Measurements from ENCODE around the gene KIT. TPM values are rescaled to one million over a fixed set of nuclear protein-coding genes. Genes with fewer than 3 reads are reported as not detected.

Gene KIT
- total RNA-seq, 1 donor from 2014 or later: 0.12 TPM

DNA sequence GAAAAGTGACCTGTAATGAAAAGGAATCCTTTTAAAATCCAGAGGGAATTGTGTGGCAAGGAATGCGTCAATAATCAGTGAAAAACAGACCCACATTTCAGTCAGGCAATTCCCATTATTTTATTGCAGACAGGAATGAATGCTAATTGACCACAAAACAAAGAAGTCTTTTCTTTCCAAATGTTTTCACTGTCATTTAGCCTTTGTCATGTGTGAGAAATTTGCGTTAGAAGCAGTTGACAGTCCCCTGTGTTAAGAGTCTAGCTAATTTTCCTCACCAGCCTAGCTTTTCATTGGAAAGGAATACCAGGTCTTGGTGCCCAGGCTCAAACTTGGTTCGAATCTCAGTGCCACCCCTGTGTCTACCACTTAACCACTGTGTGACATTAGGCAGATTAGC lies 83.4 kb downstream of the KIT start:
- H3K4me3 ChIP-seq (ENCODE audit: low read depth, low read length): no peak overlapping the region
- no peak for DNase-seq (ENCODE audit: low read depth)
- no peak for TF ChIP-seq CTCF (conservative IDR thresholded peaks at IDR 0.05; ENCODE audit: low read depth, low read length)

DNA sequence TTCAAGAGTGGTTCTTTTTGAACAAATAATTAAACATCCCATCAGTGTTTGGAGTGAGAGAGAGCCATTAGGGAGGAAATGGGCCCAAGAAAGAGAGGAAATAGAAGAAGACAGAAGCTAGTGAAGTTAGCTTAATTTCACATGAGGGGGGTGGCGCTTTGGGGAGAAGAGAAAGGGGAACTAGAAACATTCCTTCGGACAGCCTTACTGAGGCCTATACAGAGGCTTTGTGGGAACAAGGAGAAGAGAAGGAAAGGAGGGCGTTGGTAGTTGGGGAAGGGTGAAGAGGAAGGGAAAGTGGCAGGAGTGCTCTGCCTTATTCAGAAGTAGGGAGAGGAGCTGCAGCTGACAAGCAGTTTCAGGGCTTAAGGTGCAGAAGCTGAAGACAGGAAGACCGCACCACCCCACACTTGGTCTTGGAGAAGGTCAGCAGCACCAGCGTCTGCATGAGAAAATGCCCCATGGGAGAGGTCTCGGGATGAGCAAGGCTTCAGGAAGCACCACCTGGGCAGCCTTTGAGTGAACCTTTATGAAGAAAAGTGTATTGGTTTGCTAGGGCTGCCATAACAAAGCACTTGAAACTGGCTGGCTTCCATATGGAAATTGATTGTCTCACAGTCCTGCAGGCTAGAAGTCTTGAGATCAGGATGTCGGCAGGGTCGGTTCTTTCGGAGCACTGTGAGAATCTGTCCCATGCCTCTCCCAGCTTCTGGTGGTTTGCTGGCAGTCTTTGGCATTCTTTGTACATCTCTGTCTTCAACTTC lies 85.1 kb downstream of the KIT start:
- H3K4me3 ChIP-seq (ENCODE audit: low read depth, low read length): no peak overlapping the region
- DNase-seq (ENCODE audit: low read depth): no peak
- TF ChIP-seq CTCF (conservative IDR thresholded peaks at IDR 0.05; ENCODE audit: low read depth, low read length): no peak

DNA sequence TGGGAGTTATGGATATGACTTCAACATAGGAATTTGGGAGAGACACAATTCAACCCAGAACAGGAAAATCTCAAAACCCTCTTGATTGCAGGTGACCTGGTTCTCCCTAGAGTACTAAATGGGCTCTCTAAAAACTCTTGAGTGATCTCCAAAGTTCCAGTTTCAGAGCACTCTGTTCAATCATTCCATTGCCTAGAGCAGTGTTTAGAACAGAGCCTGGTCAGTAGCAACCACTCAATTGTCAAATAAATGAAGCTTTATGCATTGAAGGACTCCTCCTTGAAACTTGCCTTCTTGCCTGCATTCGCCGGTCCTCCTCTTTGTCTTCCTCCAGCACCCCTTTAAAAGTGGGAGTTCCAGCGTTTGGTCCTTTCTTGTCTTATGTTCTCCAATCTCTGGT lies 85.8 kb downstream of the KIT start:
- DNase-seq (ENCODE audit: low read depth): no peak
- TF ChIP-seq CTCF (conservative IDR thresholded peaks at IDR 0.05; ENCODE audit: low read depth, low read length): no peak
- no peak overlapping the region for H3K4me3 ChIP-seq (ENCODE audit: low read depth, low read length)

- no peak for DNase-seq (ENCODE audit: low read depth)
- TF ChIP-seq CTCF (conservative IDR thresholded peaks at IDR 0.05; ENCODE audit: low read depth, low read length): no peak
- H3K4me3 ChIP-seq (ENCODE audit: low read depth, low read length): no peak overlapping the region
These were observed 86.7 kb downstream of the KIT start for GRCh38 chr4:54744487-54744886.

- no peak for TF ChIP-seq CTCF (conservative IDR thresholded peaks at IDR 0.05; ENCODE audit: low read depth, low read length)
- no peak overlapping the region for H3K4me3 ChIP-seq (ENCODE audit: low read depth, low read length)
- DNase-seq (ENCODE audit: low read depth): no peak
These were observed 87.4 kb downstream of the KIT start for GRCh38 chr4:54745031-54745770.

- no peak for DNase-seq (ENCODE audit: low read depth)
- TF ChIP-seq CTCF (conservative IDR thresholded peaks at IDR 0.05; ENCODE audit: low read depth, low read length): no peak
These were observed 88.5 kb downstream of the KIT start for GRCh38 chr4:54746218-54746617.

More at GRCh38 chr4:54746218-54746617, 88.5 kb downstream of the KIT start:
- no peak overlapping the region for H3K4me3 ChIP-seq (ENCODE audit: low read depth, low read length)

Data from epithelial cell of proximal tubule (primary cell).